ENCODE measurements around the gene FBXL7.

- TF ChIP-seq CTCF (IDR thresholded peaks at IDR 0.05) (no peak), POLR2AphosphoS5 (IDR thresholded peaks at IDR 0.05) (no peak), POLR2A (IDR thresholded peaks at IDR 0.05) (no peak)
These were observed 291.9 kb downstream of the FBXL7 start for GRCh38 chr5:15791859-15792258.

Data from transverse colon (tissue), 4 donors.